A549 (cell line): ENCODE results near the gene RASSF8. TPM values are rescaled to one million over a fixed set of nuclear protein-coding genes. Genes with fewer than 3 reads are reported as not detected.
A peak's percentile ranks its signal among the peaks of the same experiment; 100 is the strongest.

Source experiments
- ATAC-seq, 2 experiments: fragments of 200-7000 bp in 1 of 2; fragments of >200 bp in 1 of 2; cut with Nextera tagmentation in 1 of 2; cut with Tn5 transposase in 1 of 2; 3 replicates each; pipeline versions ENCODE4 v1.8.0 to v1.9.1; 2018 to 2020; ENCODE audit warnings: mild to moderate bottlenecking in 1 of 2, moderate library complexity in 1 of 2
- CTCF ChIA-PET: fragments of 300-600 bp; sonication (Branson Sonifier 250); formaldehyde crosslinking; extraction: SDS; loops from one replicate; lab custom pipeline; 2021; ENCODE audit warnings: antibody characterized with exemption, inconsistent platforms; lab: Yijun Ruan, JAX
- POLR2A ChIA-PET: fragments of 350-600 bp; formaldehyde crosslinking; extraction: SDS; loops from one replicate; lab custom pipeline; 2021; ENCODE audit warnings: antibody characterized with exemption, inconsistent platforms; lab: Yijun Ruan, JAX
- DNase-seq, 2 experiments: peaks; one replicate each; pipeline versions ENCODE4 v3.0.0 to v3.0.0-alpha.2; 2011 to 2016; ENCODE audit warnings: low read depth in 1 of 2, low spot score in 1 of 2
- FAIRE-seq: peaks from 2 replicates; lab custom pipeline; 2011; peaks lifted over from hg19 to GRCh38; lab: Jason Lieb, UNC
- H3K27ac ChIP-seq, 2 experiments: fragments of >200 bp; sonication (Bioruptor Twin); formaldehyde crosslinking; 3 replicates each; pipeline ENCODE4 v1.5.1; 2016 to 2017
- H3K4me1 ChIP-seq: fragments of >200 bp; sonication (Bioruptor Twin); formaldehyde crosslinking; 3 replicates; pipeline ENCODE4 v1.6.1; 2016
- H3K4me2 ChIP-seq: fragments of >200 bp; sonication (Bioruptor Twin); formaldehyde crosslinking; 3 replicates; pipeline ENCODE4 v1.6.1; 2016
- H3K4me3 ChIP-seq: fragments of >200 bp; sonication (Bioruptor Twin); formaldehyde crosslinking; 3 replicates; pipeline ENCODE4 v1.5.1; 2016
- H3K9me3 ChIP-seq: fragments of >200 bp; sonication (Bioruptor Twin); formaldehyde crosslinking; 3 replicates; pipeline ENCODE4 v1.6.1; 2016
- CBX2 ChIP-seq: fragments of 200-600 bp; sonication (generic); IDR thresholded peaks from 2 replicates; pipeline ENCODE4 v1.6.1; 2016; ENCODE audit warnings: low read depth, mild to moderate bottlenecking, borderline replicate concordance
- CEBPB ChIP-seq, 2 experiments: fragments of >200 bp in 1 of 2; sonication (Bioruptor Twin) in 1 of 2; formaldehyde crosslinking in 1 of 2; IDR thresholded peaks; 2 replicates each; pipeline ENCODE4 v1.6.1; 2012 to 2016
- HOXB5 ChIP-seq: fragments of 250-450 bp; sonication (Bioruptor Pico); IDR thresholded peaks from 2 replicates; pipeline ENCODE4 v1.5.0; 2020; ENCODE audit warnings: mild to moderate bottlenecking, moderate library complexity
- JUN ChIP-seq, 2 experiments: fragments of >200 bp; sonication (Bioruptor Twin); formaldehyde crosslinking; IDR thresholded peaks; 2 replicates in 1 of 2; 3 replicates in 1 of 2; pipeline ENCODE4 v1.6.1; 2016 to 2017
- MAFK ChIP-seq: fragments of 450-650 bp; IDR thresholded peaks from 2 replicates; pipeline ENCODE4 v1.6.1; 2014; ENCODE audit not compliant: partially characterized antibody
- NR3C1 ChIP-seq: fragments of >200 bp; sonication (Bioruptor Twin); formaldehyde crosslinking; IDR thresholded peaks from 3 replicates; pipeline ENCODE4 v1.6.1; 2017
- PHF8 ChIP-seq: fragments of 200-600 bp; sonication (generic); IDR thresholded peaks from 2 replicates; pipeline ENCODE4 v1.6.1; 2016; ENCODE audit warnings: low read depth, mild to moderate bottlenecking, antibody characterized with exemption, moderate library complexity, borderline replicate concordance
- POLR2A ChIP-seq: IDR thresholded peaks from 2 replicates; pipeline ENCODE4 v1.6.1; 2012; ENCODE audit warnings: mild to moderate bottlenecking, low read length
- POLR2AphosphoS2 ChIP-seq: conservative IDR thresholded peaks from 2 replicates; pipeline ENCODE4 v1.6.1; 2012; ENCODE audit warnings: low read length, improper control_type of control experiment, inconsistent platforms
- RFX5 ChIP-seq: fragments of 450-650 bp; IDR thresholded peaks from 2 replicates; pipeline ENCODE4 v1.7.1; 2014; ENCODE audit warnings: antibody characterized with exemption, mild to moderate bottlenecking, moderate library complexity
- TFCP2L1 ChIP-seq: fragments of 250-450 bp; sonication (Bioruptor Pico); IDR thresholded peaks from 2 replicates; pipeline ENCODE4 v1.5.0; 2021; ENCODE audit warnings: mild to moderate bottlenecking
- WGBS: methylation state at CpG from one replicate; pipeline ENCODE4 v1.1.6; 2017; ENCODE audit errors: missing lambda C conversion rate; 5-methylcytosine and 5-hydroxymethylcytosine counted together
- polyA plus RNA-seq, 4 experiments: library from polyadenylated mRNA; depleted of rRNA in 3 of 4; stranded (reverse); fragments of >200 nt; fragmentation: RNase III in 1 of 4; extraction: RNeasy Plus Mini Kit Qiagen cat#74134 plus additional on column Dnase treatment in 1 of 4; gene quantifications; 2 replicates in 3 of 4; 3 replicates in 1 of 4; pipeline ENCODE4 v1.2.3, GENCODE V29; 2011 to 2017
- TF ChIP-seq, protein P1 (sequence below): fragments of >200 bp; sonication (Bioruptor Twin); formaldehyde crosslinking; IDR thresholded peaks from 3 replicates; pipeline ENCODE4 v1.6.1; 2016
- TF ChIP-seq, protein P2 (sequence below): fragments of 150-350 bp; IDR thresholded peaks from 2 replicates; pipeline ENCODE4 v1.6.1; 2014; ENCODE audit warnings: low read depth, mild to moderate bottlenecking, low read length
- TF ChIP-seq, protein P3 (sequence below): fragments of 250-450 bp; sonication (Bioruptor Pico); IDR thresholded peaks from 2 replicates; pipeline ENCODE4 v1.5.0; 2020; ENCODE audit warnings: low read depth, mild to moderate bottlenecking, moderate library complexity
- TF ChIP-seq, protein P4 (sequence below): fragments of >200 bp; sonication (Bioruptor Twin); formaldehyde crosslinking; IDR thresholded peaks from 3 replicates; pipeline ENCODE4 v1.5.1; 2016

RASSF8 gene
- polyA plus RNA-seq, 2 of the 4 experiments (the other 2 are of a cell fraction), result 5.7 to 8.7 TPM

DNA sequence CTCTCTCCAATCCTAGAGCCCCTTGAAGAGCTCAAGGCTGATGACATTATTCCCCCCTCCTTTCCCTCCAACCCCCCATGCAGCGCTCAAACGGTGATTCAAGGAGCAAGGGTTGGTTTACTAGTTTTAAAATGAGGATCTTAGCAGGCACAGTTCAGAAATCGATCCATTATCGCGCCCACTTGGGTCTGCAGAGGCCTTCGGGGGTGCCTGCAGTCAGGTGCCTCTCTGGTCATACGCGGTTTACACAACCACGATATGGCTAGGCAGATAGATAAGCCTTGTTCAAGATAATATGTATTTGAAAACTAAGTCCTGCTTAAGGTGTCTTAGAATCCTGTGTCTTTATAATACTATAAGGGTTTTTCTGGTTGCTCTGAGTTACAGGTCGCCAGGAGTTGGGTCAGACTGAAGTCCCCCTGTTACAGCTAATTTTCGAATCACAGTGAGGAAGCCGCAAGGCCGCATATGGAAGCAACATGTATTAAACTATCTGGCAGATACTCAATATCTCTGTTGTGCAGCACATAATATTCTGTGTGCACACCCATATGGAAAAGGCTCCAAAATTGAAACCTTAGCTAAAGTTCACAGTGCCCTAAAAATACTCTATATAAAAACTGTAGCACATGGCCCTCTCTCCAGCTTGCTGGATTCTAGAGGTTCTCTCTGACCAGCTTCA, 156.4 kb downstream of the RASSF8 start:
- DNase-seq (no peak), FAIRE-seq (no peak), ATAC-seq (no peak)
- Histone ChIP-seq H3K9me3 (no peaks in the 10 kb centered on the region), H3K27ac (peak overlapping the region; percentile 80 to 94), H3K4me3 (peak overlapping the region; percentile 53), H3K4me2 (peak overlapping the region; percentile 68), H3K4me1 (peaks cover 26% of the 10 kb centered on the region)
- TF ChIP-seq, protein P1, sequence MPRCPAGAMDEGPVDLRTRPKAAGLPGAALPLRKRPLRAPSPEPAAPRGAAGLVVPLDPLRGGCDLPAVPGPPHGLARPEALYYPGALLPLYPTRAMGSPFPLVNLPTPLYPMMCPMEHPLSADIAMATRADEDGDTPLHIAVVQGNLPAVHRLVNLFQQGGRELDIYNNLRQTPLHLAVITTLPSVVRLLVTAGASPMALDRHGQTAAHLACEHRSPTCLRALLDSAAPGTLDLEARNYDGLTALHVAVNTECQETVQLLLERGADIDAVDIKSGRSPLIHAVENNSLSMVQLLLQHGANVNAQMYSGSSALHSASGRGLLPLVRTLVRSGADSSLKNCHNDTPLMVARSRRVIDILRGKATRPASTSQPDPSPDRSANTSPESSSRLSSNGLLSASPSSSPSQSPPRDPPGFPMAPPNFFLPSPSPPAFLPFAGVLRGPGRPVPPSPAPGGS, result no peak
- TF ChIP-seq POLR2AphosphoS2 (no peak), RFX5 (no peak), HOXB5 (CRISPR knock-in tag) (no peak), POLR2A (no peak), JUN (IDR thresholded peaks at IDR 0.05) (no peak), PHF8 (no peak), TFCP2L1 (CRISPR knock-in tag) (no peak)
- TF ChIP-seq, protein P2, sequence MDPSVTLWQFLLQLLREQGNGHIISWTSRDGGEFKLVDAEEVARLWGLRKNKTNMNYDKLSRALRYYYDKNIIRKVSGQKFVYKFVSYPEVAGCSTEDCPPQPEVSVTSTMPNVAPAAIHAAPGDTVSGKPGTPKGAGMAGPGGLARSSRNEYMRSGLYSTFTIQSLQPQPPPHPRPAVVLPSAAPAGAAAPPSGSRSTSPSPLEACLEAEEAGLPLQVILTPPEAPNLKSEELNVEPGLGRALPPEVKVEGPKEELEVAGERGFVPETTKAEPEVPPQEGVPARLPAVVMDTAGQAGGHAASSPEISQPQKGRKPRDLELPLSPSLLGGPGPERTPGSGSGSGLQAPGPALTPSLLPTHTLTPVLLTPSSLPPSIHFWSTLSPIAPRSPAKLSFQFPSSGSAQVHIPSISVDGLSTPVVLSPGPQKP, result no peak
- TF ChIP-seq, protein P3, sequence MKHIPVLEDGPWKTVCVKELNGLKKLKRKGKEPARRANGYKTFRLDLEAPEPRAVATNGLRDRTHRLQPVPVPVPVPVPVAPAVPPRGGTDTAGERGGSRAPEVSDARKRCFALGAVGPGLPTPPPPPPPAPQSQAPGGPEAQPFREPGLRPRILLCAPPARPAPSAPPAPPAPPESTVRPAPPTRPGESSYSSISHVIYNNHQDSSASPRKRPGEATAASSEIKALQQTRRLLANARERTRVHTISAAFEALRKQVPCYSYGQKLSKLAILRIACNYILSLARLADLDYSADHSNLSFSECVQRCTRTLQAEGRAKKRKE (CRISPR knock-in tag), result no peak
- TF ChIP-seq, protein P4, sequence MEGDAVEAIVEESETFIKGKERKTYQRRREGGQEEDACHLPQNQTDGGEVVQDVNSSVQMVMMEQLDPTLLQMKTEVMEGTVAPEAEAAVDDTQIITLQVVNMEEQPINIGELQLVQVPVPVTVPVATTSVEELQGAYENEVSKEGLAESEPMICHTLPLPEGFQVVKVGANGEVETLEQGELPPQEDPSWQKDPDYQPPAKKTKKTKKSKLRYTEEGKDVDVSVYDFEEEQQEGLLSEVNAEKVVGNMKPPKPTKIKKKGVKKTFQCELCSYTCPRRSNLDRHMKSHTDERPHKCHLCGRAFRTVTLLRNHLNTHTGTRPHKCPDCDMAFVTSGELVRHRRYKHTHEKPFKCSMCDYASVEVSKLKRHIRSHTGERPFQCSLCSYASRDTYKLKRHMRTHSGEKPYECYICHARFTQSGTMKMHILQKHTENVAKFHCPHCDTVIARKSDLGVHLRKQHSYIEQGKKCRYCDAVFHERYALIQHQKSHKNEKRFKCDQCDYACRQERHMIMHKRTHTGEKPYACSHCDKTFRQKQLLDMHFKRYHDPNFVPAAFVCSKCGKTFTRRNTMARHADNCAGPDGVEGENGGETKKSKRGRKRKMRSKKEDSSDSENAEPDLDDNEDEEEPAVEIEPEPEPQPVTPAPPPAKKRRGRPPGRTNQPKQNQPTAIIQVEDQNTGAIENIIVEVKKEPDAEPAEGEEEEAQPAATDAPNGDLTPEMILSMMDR, result no peak
- CTCF ChIA-PET, result interaction anchor here (0.6 to 3.3 kb wide), 8 partner anchors 17 to 719 kb away, joined by 3 to 26 read pairs (median 4); no protein-coding TSS in a partner anchor
- WGBS, result 74% methylated on average over 13 of the region's 13 CpGs
- POLR2A ChIA-PET, result interaction anchor here (0.7 to 1.9 kb wide), 4 partner anchors 8 to 578 kb away, joined by 3 to 10 read pairs (median 4); no protein-coding TSS in a partner anchor

DNA sequence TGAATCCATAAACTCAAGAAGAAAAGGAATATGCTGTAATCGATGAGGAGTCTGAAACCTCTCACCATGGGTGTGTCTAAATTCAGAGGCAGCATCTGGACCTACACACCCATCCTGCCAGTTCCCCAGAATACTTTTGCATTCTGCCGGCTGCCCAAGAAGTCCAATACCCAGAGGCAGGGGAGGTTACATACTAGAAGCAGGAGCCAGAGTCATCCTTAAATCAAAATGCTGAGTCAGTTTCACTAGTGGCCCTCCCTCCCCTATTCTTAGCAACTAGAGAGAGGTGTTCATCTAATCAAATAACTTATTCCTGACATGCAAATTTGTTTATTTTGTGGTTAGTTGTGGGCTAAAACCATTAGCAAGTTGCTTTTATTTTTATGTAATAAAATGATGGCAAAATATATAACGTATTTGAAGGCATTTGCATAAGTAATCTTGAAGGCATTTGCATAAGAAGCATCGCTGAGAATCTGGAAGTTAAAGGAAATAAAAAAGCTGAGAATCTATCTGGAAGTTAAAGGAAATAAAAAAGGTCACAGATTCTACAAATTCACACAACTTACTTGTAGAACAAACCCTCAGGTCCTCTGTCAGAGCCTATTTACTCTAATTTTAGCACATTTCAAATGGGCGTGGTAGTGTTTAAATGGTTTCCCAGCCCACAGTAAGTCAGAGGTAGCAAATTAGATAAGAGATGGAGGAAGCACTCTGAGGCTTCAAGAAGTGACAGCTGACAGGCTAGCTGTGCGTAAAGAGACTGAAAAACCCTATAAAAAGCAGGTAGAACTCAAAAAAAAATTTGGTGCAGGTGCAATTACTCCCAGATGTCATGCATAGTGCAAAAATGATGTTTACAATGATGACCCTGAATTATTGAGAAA, 158.6 kb downstream of the RASSF8 start:
- WGBS, result 57% methylated on average over 6 of the region's 6 CpGs
- Histone ChIP-seq H3K4me1 (peaks cover 26% of the 10 kb centered on the region), H3K9me3 (no peaks in the 10 kb centered on the region), H3K4me2 (no peak overlapping the region), H3K27ac (no peak overlapping the region), H3K4me3 (no peak overlapping the region)
- TF ChIP-seq MAFK, result peak; percentile 75
- no peak for TF ChIP-seq CEBPB (IDR thresholded peaks at IDR 0.05)
- no peak for ATAC-seq
- CTCF ChIA-PET, result interaction anchor here (0.8 to 3.3 kb wide), 5 partner anchors 11 to 584 kb away, joined by 3 to 26 read pairs (median 4); no protein-coding TSS in a partner anchor
- POLR2A ChIA-PET, result no interaction called here
- no peak for FAIRE-seq
- DNase-seq, result no peak

DNA sequence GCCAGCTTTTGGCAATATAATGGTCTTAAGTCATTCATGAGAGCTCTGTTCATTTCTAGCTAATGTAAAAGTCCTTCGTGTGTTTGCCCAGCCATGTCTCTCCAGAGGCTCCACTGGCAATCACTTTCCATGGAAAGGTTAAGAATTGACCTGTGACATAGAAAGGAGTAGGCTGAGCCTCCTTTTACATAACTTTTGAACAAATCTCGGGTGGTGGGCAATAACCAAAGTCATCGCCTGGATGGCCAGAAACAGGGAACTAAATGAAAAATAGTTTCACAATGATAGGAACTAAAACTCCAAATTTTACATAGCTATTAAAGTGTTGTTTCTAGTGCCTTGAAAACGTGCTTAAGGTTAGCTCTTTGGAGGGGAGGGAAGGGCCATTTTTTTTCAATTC, 159.8 kb downstream of the RASSF8 start:
- TF ChIP-seq MAFK (no peak), CBX2 (no peak), NR3C1 (no peak)
- TF ChIP-seq, protein P2, result no peak
- TF ChIP-seq, protein P1, result no peak
- ChIA-PET CTCF (interaction anchor here (0.7 to 7.7 kb wide), 13 partner anchors 8 to 583 kb away, joined by 3 to 110 read pairs (median 5); no protein-coding TSS in a partner anchor), POLR2A (interaction anchor here (2.6 kb wide), 1 partner anchor 156 kb away, joined by 13 read pairs; no protein-coding TSS in a partner anchor)
- DNase-seq, result no peak
- Histone ChIP-seq H3K4me2 (no peak overlapping the region), H3K9me3 (no peaks in the 10 kb centered on the region), H3K4me3 (no peak overlapping the region), H3K27ac (no peak overlapping the region), H3K4me1 (peaks cover 17% of the 10 kb centered on the region)
- no peak for FAIRE-seq
- WGBS, result 65% methylated on average over 4 of the region's 4 CpGs
- ATAC-seq, result no peak
